Fibroblast of lung (primary cell): ENCODE data around the gene DEF6. TPM values are rescaled to one million over a fixed set of nuclear protein-coding genes. Genes with fewer than 3 reads are reported as not detected.
A peak's percentile ranks its signal among the peaks of the same experiment; 100 is the strongest.

Source experiments
- DNase-seq, 2 donors: peaks; one replicate each; pipeline versions ENCODE4 v3.0.0 to v3.0.0-alpha.2; 2010; ENCODE audit warnings: low read depth in 2 of 2
- H2AFZ ChIP-seq: 2 replicates; pipeline ENCODE4 v1.5.1; 2012; ENCODE audit warnings: low read length, control low read depth, inconsistent platforms
- H3K27ac ChIP-seq: 2 replicates; pipeline ENCODE4 v1.5.1; 2011; ENCODE audit warnings: low read length, control low read depth; ENCODE audit not compliant: insufficient read depth
- H3K27me3 ChIP-seq: 2 replicates; pipeline ENCODE4 v1.5.1; 2011; ENCODE audit warnings: mild to moderate bottlenecking, low read length; ENCODE audit not compliant: control insufficient read depth, insufficient read depth
- H3K36me3 ChIP-seq: 2 replicates; pipeline ENCODE4 v1.5.1; 2011; ENCODE audit warnings: low read length; ENCODE audit not compliant: control insufficient read depth, insufficient read depth
- H3K4me1 ChIP-seq: 2 replicates; pipeline ENCODE4 v1.5.1; 2011; ENCODE audit warnings: low read length; ENCODE audit not compliant: control insufficient read depth, insufficient read depth; ENCODE audit errors: extremely low read depth
- H3K4me2 ChIP-seq: 2 replicates; pipeline ENCODE4 v1.5.1; 2011; ENCODE audit warnings: low read length, control low read depth; ENCODE audit not compliant: insufficient read depth; ENCODE audit errors: extremely low read depth
- H3K4me3 ChIP-seq, 4 experiments: fragments of 200-600 bp in 1 of 4; sonication (generic) in 1 of 4; replicated peaks in 1 of 4; 2 replicates each; pipeline ENCODE4 v1.5.1; 2011 to 2016; ENCODE audit warnings: low read length in 4 of 4, low read depth in 3 of 4, mild to moderate bottlenecking in 3 of 4, control low read depth in 2 of 4, inconsistent platforms in 1 of 4, mixed read lengths in 1 of 4; ENCODE audit not compliant: insufficient read depth in 1 of 4; ENCODE audit errors: control extremely low read depth in 1 of 4
- H3K79me2 ChIP-seq: 2 replicates; pipeline ENCODE4 v1.5.1; 2012; ENCODE audit warnings: mild to moderate bottlenecking, low read length, inconsistent platforms; ENCODE audit not compliant: control insufficient read depth, insufficient read depth
- H3K9ac ChIP-seq: 2 replicates; pipeline ENCODE4 v1.5.1; 2011; ENCODE audit warnings: mild to moderate bottlenecking, low read length, control low read depth; ENCODE audit not compliant: insufficient read depth
- H3K9me3 ChIP-seq: 2 replicates; pipeline ENCODE4 v1.5.1; 2012; ENCODE audit warnings: low read depth, low read length; ENCODE audit not compliant: control insufficient read depth, insufficient read depth
- H4K20me1 ChIP-seq: 2 replicates; pipeline ENCODE4 v1.5.1; 2011; ENCODE audit warnings: low read length; ENCODE audit not compliant: control insufficient read depth, insufficient read depth; ENCODE audit errors: extremely low read depth
- CTCF ChIP-seq, 2 donors: IDR thresholded peaks in 1 of 2; conservative IDR thresholded peaks in 1 of 2; 1 replicate in 1 of 2; 2 replicates in 1 of 2; pipeline ENCODE4 v1.5.1; 2011 to 2012; ENCODE audit warnings: low read length in 2 of 2, control low read depth in 1 of 2, inconsistent platforms in 1 of 2, low read depth in 1 of 2, mild to moderate bottlenecking in 1 of 2
- EZH2 ChIP-seq: IDR thresholded peaks from 2 replicates; pipeline ENCODE4 v1.5.1; 2012; ENCODE audit warnings: low read length, control low read depth, mild to moderate bottlenecking; ENCODE audit errors: missing control alignments
- polyA plus RNA-seq, 2 donors: library from polyadenylated mRNA; depleted of rRNA in 1 of 2; stranded (reverse) in 1 of 2; unstranded in 1 of 2; fragments of >200 nt; gene quantifications; 2 replicates each; pipeline ENCODE4 v1.2.1, GENCODE V29; 2011 to 2012; ENCODE audit warnings: missing spikeins in 1 of 2
- total RNA-seq: library from RNA; depleted of rRNA; stranded (reverse); fragments of >200 nt; gene quantifications from 2 replicates; pipeline ENCODE4 v1.2.1, GENCODE V29; 2014

DEF6 gene
- total and polyA plus RNA-seq, 2 donors (not counting 1 experiment from before 2014, with no cell fraction given): 0.12 to 0.33 TPM

DNA sequence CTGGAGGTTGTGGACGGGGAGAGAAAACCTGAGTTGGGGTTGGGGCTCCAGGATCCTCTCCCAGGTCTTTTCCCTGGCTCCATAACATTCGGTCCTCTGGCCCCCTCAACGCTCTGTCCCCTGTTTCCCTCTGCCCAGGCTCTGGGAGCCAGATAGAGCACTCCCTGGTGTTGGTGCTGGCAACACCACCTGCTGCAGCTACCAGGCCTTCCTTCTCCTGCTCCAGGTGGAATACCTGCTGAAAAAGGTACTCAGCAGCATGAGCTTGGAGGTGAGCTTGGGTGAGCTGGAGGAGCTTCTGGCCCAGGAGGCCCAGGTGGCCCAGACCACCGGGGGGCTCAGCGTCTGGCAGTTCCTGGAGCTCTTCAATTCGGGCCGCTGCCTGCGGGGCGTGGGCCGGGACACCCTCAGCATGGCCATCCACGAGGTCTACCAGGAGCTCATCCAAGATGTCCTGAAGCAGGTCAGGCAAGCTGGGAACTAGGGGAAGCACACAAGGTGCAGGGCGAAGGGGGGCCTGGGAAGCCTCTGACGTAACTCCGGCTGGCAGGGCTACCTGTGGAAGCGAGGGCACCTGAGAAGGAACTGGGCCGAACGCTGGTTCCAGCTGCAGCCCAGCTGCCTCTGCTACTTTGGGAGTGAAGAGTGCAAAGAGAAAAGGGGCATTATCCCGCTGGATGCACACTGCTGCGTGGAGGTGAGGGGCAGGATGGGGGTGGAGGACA, 14.6 kb downstream of the DEF6 start:
- TF ChIP-seq EZH2 (no peak), CTCF (conservative IDR thresholded peaks at IDR 0.05 in 1 of 2, IDR thresholded peaks at IDR 0.05 in 1 of 2; ENCODE audit: low read depth in 1 of 2, low read length in 2 of 2) (no peak)

GRCh38 chr6:35312807-35313206, 15.2 kb downstream of the DEF6 start:
- peaks cover 8% of the 10 kb centered on the region for H3K27me3 ChIP-seq
- no peak overlapping the region for H3K4me2 ChIP-seq
- no peak overlapping the region for H3K27ac ChIP-seq
- H2AFZ ChIP-seq: no peak overlapping the region
- no peaks in the 10 kb centered on the region for H3K36me3 ChIP-seq
- H3K9me3 ChIP-seq: no peaks in the 10 kb centered on the region
- TF ChIP-seq EZH2 (no peak), CTCF (conservative IDR thresholded peaks at IDR 0.05 in 1 of 2, IDR thresholded peaks at IDR 0.05 in 1 of 2; ENCODE audit: low read depth in 1 of 2, low read length in 2 of 2) (no peak)
- H4K20me1 ChIP-seq: no peaks in the 10 kb centered on the region
- DNase-seq: no peak
- H3K4me1 ChIP-seq: peaks cover 2% of the 10 kb centered on the region
- H3K79me2 ChIP-seq: no peaks in the 10 kb centered on the region
- no peak overlapping the region for H3K4me3 ChIP-seq
- H3K9ac ChIP-seq: no peak overlapping the region

More for the DNA sequence above, 14.6 kb downstream of the DEF6 start:
- Histone ChIP-seq H3K9ac (no peak overlapping the region), H4K20me1 (no peaks in the 10 kb centered on the region), H3K27ac (no peak overlapping the region), H3K36me3 (no peaks in the 10 kb centered on the region), H3K4me1 (no peaks in the 10 kb centered on the region), H2AFZ (no peak overlapping the region), H3K4me3 (no peak overlapping the region), H3K27me3 (peaks cover 8% of the 10 kb centered on the region), H3K9me3 (no peaks in the 10 kb centered on the region), H3K79me2 (no peaks in the 10 kb centered on the region), H3K4me2 (no peak overlapping the region)
- DNase-seq: no peak

DNA sequence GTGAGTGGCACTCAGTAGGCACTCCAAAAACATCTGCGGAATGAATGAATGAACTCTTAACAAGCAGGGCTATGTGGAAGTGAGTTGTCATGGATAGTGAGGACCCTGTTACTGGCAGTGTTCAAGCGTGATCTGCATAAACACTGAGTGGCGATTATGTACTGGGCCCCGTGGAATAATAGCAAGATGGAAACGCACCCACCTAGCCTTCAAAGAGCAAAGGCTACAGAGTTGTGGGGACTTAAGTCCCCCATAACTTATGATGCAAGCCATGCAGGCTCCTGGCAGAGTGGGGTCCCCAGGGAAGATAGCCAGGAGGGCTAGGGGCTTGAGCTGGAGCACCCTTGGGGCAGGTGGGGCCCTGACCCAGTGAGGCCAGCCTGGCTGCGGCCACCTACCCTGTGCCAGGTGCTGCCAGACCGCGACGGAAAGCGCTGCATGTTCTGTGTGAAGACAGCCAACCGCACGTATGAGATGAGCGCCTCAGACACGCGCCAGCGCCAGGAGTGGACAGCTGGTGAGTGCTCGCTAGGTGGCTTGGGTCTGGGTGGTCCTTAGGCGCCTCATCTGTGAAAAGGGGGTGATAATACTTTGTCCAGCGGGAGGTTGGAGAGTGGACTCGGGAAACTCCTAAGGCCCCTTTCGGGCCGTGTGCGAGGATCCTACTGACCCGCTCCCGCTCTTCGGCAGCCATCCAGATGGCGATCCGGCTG, 20.0 kb downstream of the DEF6 start:
- no peak overlapping the region for H3K27ac ChIP-seq
- peaks cover 6% of the 10 kb centered on the region for H3K27me3 ChIP-seq
- no peak overlapping the region for H3K9ac ChIP-seq
- H2AFZ ChIP-seq: peak overlapping the region; percentile 95
- peaks cover 2% of the 10 kb centered on the region for H3K4me1 ChIP-seq
- peak in 1 of 2 donors; percentile 8 for DNase-seq
- H3K36me3 ChIP-seq: no peaks in the 10 kb centered on the region
- no peak for TF ChIP-seq EZH2
- TF ChIP-seq CTCF (conservative IDR thresholded peaks at IDR 0.05 in 1 of 2, IDR thresholded peaks at IDR 0.05 in 1 of 2; ENCODE audit: low read depth in 1 of 2, low read length in 2 of 2): no peak
- H4K20me1 ChIP-seq: no peaks in the 10 kb centered on the region
- peak overlapping the region; percentile 94 for H3K4me2 ChIP-seq
- H3K4me3 ChIP-seq: peak overlapping the region; percentile 41 to 60 (median 54)
- no peaks in the 10 kb centered on the region for H3K79me2 ChIP-seq
- H3K9me3 ChIP-seq: no peaks in the 10 kb centered on the region
